IMR-90 (cell line): ENCODE measurements around the gene CD244. TPM values are rescaled to one million over a fixed set of nuclear protein-coding genes. Genes with fewer than 3 reads are reported as not detected.

Experiments
- ATAC-seq: fragments of 200-7000 bp; cut with Tn5 transposase; 2 replicates; pipeline ENCODE4 v1.9.1; 2020; ENCODE audit warnings: low read depth, mild to moderate bottlenecking, moderate library complexity
- BruUV-seq: library from RNA; stranded (reverse); fragments of 400-500 nt; replicated peaks from 2 replicates; lab custom pipeline; 2021; lab: Mats Ljungman, UMichigan
- CTCF ChIA-PET: fragments of 300-600 bp; formaldehyde crosslinking; extraction: SDS; loops from one replicate; lab custom pipeline; 2021; ENCODE audit warnings: antibody characterized with exemption; lab: Yijun Ruan, JAX
- POLR2A ChIA-PET: fragments of 300-600 bp; sonication (Branson Sonifier 250); formaldehyde crosslinking; loops from one replicate; lab custom pipeline; 2022; ENCODE audit warnings: antibody characterized with exemption; ENCODE audit not compliant: unreplicated experiment; lab: Charles Lee
- DNase-seq: peaks from one replicate; pipeline ENCODE4 v3.0.0; 2013
- H2AFZ ChIP-seq: replicated peaks from 2 replicates; pipeline ENCODE3; 2013; ENCODE audit warnings: low read length, mild to moderate bottlenecking; ENCODE audit not compliant: poor library complexity
- H2AK5ac ChIP-seq: 2 replicates; pipeline ENCODE4 v1.6.1; 2013; ENCODE audit warnings: low read depth, low read length, inconsistent platforms
- H2AK9ac ChIP-seq: replicated peaks from 2 replicates; pipeline ENCODE3; 2013; ENCODE audit warnings: mild to moderate bottlenecking, low read depth, low read length, moderate library complexity; ENCODE audit not compliant: poor library complexity
- H2BK120ac ChIP-seq: 2 replicates; pipeline ENCODE4 v1.6.1; 2013; ENCODE audit warnings: low read depth, low read length, inconsistent platforms
- H2BK15ac ChIP-seq: 3 replicates; pipeline ENCODE4 v1.6.1; 2013; ENCODE audit warnings: low read depth, low read length, inconsistent platforms
- H2BK20ac ChIP-seq: 2 replicates; pipeline ENCODE4 v1.6.1; 2013; ENCODE audit warnings: low read depth, mild to moderate bottlenecking, inconsistent platforms, low read length, moderate library complexity
- H2BK5ac ChIP-seq: 2 replicates; pipeline ENCODE4 v1.6.1; 2013; ENCODE audit warnings: mild to moderate bottlenecking, low read depth, low read length, inconsistent platforms; ENCODE audit not compliant: poor library complexity, severe bottlenecking
- H3K14ac ChIP-seq: replicated peaks from 2 replicates; pipeline ENCODE4 v1.6.1; 2013; ENCODE audit warnings: low read depth, low read length, inconsistent platforms
- H3K18ac ChIP-seq: 2 replicates; pipeline ENCODE4 v1.6.1; 2013; ENCODE audit warnings: low read depth, low read length, control low read depth
- H3K23ac ChIP-seq: 2 replicates; pipeline ENCODE4 v1.6.1; 2013; ENCODE audit warnings: low read depth, low read length, inconsistent platforms
- H3K27ac ChIP-seq: 2 replicates; pipeline ENCODE4 v1.5.1; 2013; ENCODE audit warnings: mild to moderate bottlenecking, control low read depth, low read length; ENCODE audit not compliant: insufficient read depth
- H3K27me3 ChIP-seq: 2 replicates; pipeline ENCODE4 v1.6.1; 2013; ENCODE audit warnings: low read length; ENCODE audit not compliant: control insufficient read depth, insufficient read depth
- H3K36me3 ChIP-seq: 2 replicates; pipeline ENCODE4 v1.6.1; 2013; ENCODE audit warnings: low read length, mixed read lengths; ENCODE audit not compliant: control insufficient read depth, insufficient read depth
- H3K4ac ChIP-seq: 2 replicates; pipeline ENCODE4 v1.6.1; 2013; ENCODE audit warnings: low read depth, low read length, inconsistent platforms
- H3K4me1 ChIP-seq: 2 replicates; pipeline ENCODE4 v1.6.1; 2013; ENCODE audit warnings: low read length, mixed read lengths; ENCODE audit not compliant: control insufficient read depth, insufficient read depth
- H3K4me2 ChIP-seq: 2 replicates; pipeline ENCODE4 v1.6.1; 2013; ENCODE audit warnings: low read depth, mild to moderate bottlenecking, control low read depth, low read length, moderate library complexity
- H3K4me3 ChIP-seq: 2 replicates; pipeline ENCODE4 v1.5.1; 2013; ENCODE audit warnings: low read depth, mild to moderate bottlenecking, control low read depth, low read length, moderate library complexity; ENCODE audit not compliant: insufficient read depth
- H3K56ac ChIP-seq: 2 replicates; pipeline ENCODE4 v1.6.1; 2013; ENCODE audit warnings: low read length, inconsistent platforms; ENCODE audit not compliant: insufficient read depth; ENCODE audit errors: extremely low read depth
- H3K79me1 ChIP-seq, 2 experiments: 2 replicates each; pipeline ENCODE4 v1.6.1; 2013; ENCODE audit warnings: low read length in 2 of 2, inconsistent platforms in 1 of 2, low read depth in 1 of 2
- H3K9ac ChIP-seq: 2 replicates; pipeline ENCODE4 v1.6.1; 2013; ENCODE audit warnings: low read depth, low read length, control low read depth
- H3K9me1 ChIP-seq: 2 replicates; pipeline ENCODE4 v1.6.1; 2013; ENCODE audit warnings: low read length, inconsistent platforms; ENCODE audit not compliant: insufficient read depth
- H3K9me3 ChIP-seq: 2 replicates; pipeline ENCODE4 v1.6.1; 2013; ENCODE audit warnings: low read length; ENCODE audit not compliant: control insufficient read depth, insufficient read depth
- H4K20me1 ChIP-seq: 2 replicates; pipeline ENCODE4 v1.6.1; 2013; ENCODE audit warnings: low read length, inconsistent platforms; ENCODE audit not compliant: insufficient read depth
- H4K5ac ChIP-seq: 2 replicates; pipeline ENCODE4 v1.6.1; 2013; ENCODE audit warnings: mild to moderate bottlenecking, low read depth, low read length, control low read depth
- H4K8ac ChIP-seq, 2 experiments: 2 replicates each; pipeline ENCODE4 v1.6.1; 2013; ENCODE audit warnings: low read depth in 2 of 2, low read length in 2 of 2, control low read depth in 1 of 2, inconsistent platforms in 1 of 2
- H4K91ac ChIP-seq: 2 replicates; pipeline ENCODE4 v1.6.1; 2013; ENCODE audit warnings: low read depth, low read length, inconsistent platforms; ENCODE audit not compliant: insufficient read depth
- BHLHE40 ChIP-seq: fragments of 150-350 bp; IDR thresholded peaks from 2 replicates; pipeline ENCODE4 v1.6.1; 2016; ENCODE audit warnings: mild to moderate bottlenecking, low read depth, low read length
- CEBPB ChIP-seq: IDR thresholded peaks from 2 replicates; pipeline ENCODE4 v1.6.1; 2012; ENCODE audit warnings: low read depth, low read length, improper control_type of control experiment
- CHD1 ChIP-seq: IDR thresholded peaks from 2 replicates; pipeline ENCODE4 v1.6.1; 2012; ENCODE audit warnings: low read depth, low read length, improper control_type of control experiment
- CTCF ChIP-seq: conservative IDR thresholded peaks from 2 replicates; pipeline ENCODE4 v1.5.1; 2012; ENCODE audit warnings: mild to moderate bottlenecking, low read depth, low read length, improper control_type of control experiment
- ELK1 ChIP-seq: fragments of 150-350 bp; IDR thresholded peaks from 2 replicates; pipeline ENCODE4 v1.6.1; 2016; ENCODE audit warnings: low read depth, mild to moderate bottlenecking, low read length, moderate library complexity, borderline replicate concordance
- FOS ChIP-seq: fragments of 150-350 bp; IDR thresholded peaks from 2 replicates; pipeline ENCODE4 v1.6.1; 2016; ENCODE audit warnings: low read depth, low read length
- MAFK ChIP-seq: IDR thresholded peaks from 2 replicates; pipeline ENCODE4 v1.6.1; 2012; ENCODE audit warnings: low read depth, low read length, improper control_type of control experiment
- MXI1 ChIP-seq: IDR thresholded peaks from 2 replicates; pipeline ENCODE4 v1.6.1; 2012; ENCODE audit warnings: low read depth, mild to moderate bottlenecking, low read length, moderate library complexity, borderline replicate concordance
- NFE2L2 ChIP-seq: fragments of 150-350 bp; IDR thresholded peaks from 2 replicates; pipeline ENCODE4 v1.6.1; 2016; ENCODE audit warnings: low read depth, mild to moderate bottlenecking, low read length
- POLR2A ChIP-seq: IDR thresholded peaks from 2 replicates; pipeline ENCODE4 v1.6.1; 2012; ENCODE audit warnings: mild to moderate bottlenecking, low read depth, low read length
- RAD21 ChIP-seq: IDR thresholded peaks from 2 replicates; pipeline ENCODE4 v1.6.1; 2012; ENCODE audit warnings: low read length, improper control_type of control experiment
- RCOR1 ChIP-seq: IDR thresholded peaks from 2 replicates; pipeline ENCODE4 v1.6.1; 2012; ENCODE audit warnings: mild to moderate bottlenecking, low read length, improper control_type of control experiment; ENCODE audit not compliant: insufficient replicate concordance
- RFX5 ChIP-seq: IDR thresholded peaks from 2 replicates; pipeline ENCODE4 v1.8.0; 2012; ENCODE audit warnings: low read depth, mild to moderate bottlenecking, low read length, moderate library complexity
- SMC3 ChIP-seq: fragments of 150-350 bp; IDR thresholded peaks from 2 replicates; pipeline ENCODE4 v1.6.1; 2016; ENCODE audit warnings: low read depth, mild to moderate bottlenecking, antibody characterized with exemption, low read length, moderate library complexity
- USF2 ChIP-seq: fragments of 150-350 bp; IDR thresholded peaks from 2 replicates; pipeline ENCODE4 v1.6.1; 2017; ENCODE audit warnings: mild to moderate bottlenecking, antibody characterized with exemption, low read length, low read depth
- WGBS, 2 experiments: methylation state at CpG; one replicate each; pipeline versions ENCODE4 v1.1.5 to v1.1.7; 2013; ENCODE audit warnings: missing lambda C conversion rate in 2 of 2; ENCODE audit not compliant: insufficient read length in 1 of 2; ENCODE audit errors: extremely low coverage in 2 of 2; 5-methylcytosine and 5-hydroxymethylcytosine counted together
- dilution Hi-C: fragments of 300-500 bp; cut with HindIII; formaldehyde crosslinking; loops from one replicate; pipeline ENCODE4 v1.14.3; 2018; ENCODE audit warnings: low sequenced_read_pairs; ENCODE audit not compliant: unreplicated experiment
- in situ Hi-C: fragments of 300-500 bp; cut with MboI; formaldehyde crosslinking; loops from 3 replicates; pipeline ENCODE4 v1.14.3; 2019; ENCODE audit warnings: low sequenced_read_pairs, inconsistent platforms, mixed read lengths
- intact Hi-C: fragments of 100-400 bp; cut with micrococcal nuclease; formaldehyde crosslinking; loops from 2 replicates; pipeline ENCODE4 v1.10.0; 2022
- polyA plus RNA-seq, 3 experiments: library from polyadenylated mRNA; depleted of rRNA; stranded (reverse); fragments of >200 nt; gene quantifications; 2 replicates each; pipeline ENCODE4 v1.2.3, GENCODE V29; 2012; ENCODE audit warnings: low replicate concordance in 1 of 3
- total RNA-seq: library from RNA; depleted of rRNA; stranded (reverse); fragments of >200 nt; gene quantifications from 2 replicates; pipeline ENCODE4 v1.2.3, GENCODE V29; 2012

Gene CD244
- total and polyA plus RNA-seq, 2 of the 4 experiments (the other 2 are of a cell fraction): not detected

DNA sequence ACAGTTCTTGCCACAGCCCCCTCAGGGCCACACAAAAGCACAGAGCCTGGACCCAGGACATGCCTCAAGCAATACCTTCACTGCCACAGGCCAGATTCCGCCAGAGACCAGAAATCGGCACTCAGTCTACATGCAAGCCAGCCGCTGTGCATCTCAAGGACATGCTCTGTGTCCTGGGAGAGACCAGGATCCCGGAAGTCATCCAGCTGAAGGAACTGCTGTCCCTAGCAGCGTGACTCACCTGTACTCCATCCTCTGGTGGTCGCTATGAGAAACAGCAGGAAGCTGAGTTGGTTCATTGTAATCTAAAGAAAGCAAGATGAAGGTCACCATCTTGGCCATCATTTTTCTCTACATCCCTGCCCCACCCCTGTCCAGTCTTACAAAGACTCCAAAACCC is 21.9 kb upstream of the CD244 start:
- Histone ChIP-seq H4K91ac (no peak overlapping the region), H2BK15ac (no peak overlapping the region), H3K4me2 (no peak overlapping the region), H2BK5ac (no peak overlapping the region), H2BK120ac (no peak overlapping the region), H3K23ac (no peak overlapping the region), H3K27ac (no peak overlapping the region), H3K4me1 (no peaks in the 10 kb centered on the region), H4K20me1 (no peaks in the 10 kb centered on the region), H3K79me1 (no peaks in the 10 kb centered on the region), H2AFZ (no peak overlapping the region), H3K9ac (no peak overlapping the region), H3K56ac (no peak overlapping the region), H3K36me3 (no peaks in the 10 kb centered on the region), H2AK9ac (no peak overlapping the region), H2BK20ac (no peak overlapping the region), H3K9me1 (no peaks in the 10 kb centered on the region), H3K4ac (no peak overlapping the region), H3K4me3 (no peak overlapping the region), H4K5ac (no peak overlapping the region), H4K8ac (no peak overlapping the region), H3K14ac (no peak overlapping the region), H3K27me3 (no peaks in the 10 kb centered on the region), H3K18ac (no peak overlapping the region), H3K9me3 (no peaks in the 10 kb centered on the region), H2AK5ac (no peak overlapping the region)
- ChIA-PET CTCF (interaction anchor here (0.6 kb wide), 1 partner anchor 106 kb away, joined by 4 read pairs; no protein-coding TSS in a partner anchor), POLR2A (no interaction called here)
- DNase-seq (no peak), ATAC-seq (no peak)
- WGBS, 2 experiments: no CpG with 5 or more reads among the region's 6 CpGs
- no peak for TF ChIP-seq RCOR1
- TF ChIP-seq BHLHE40: no peak
- TF ChIP-seq ELK1: no peak
- no peak for TF ChIP-seq RFX5
- TF ChIP-seq CTCF: no peak
- TF ChIP-seq POLR2A: no peak
- TF ChIP-seq RAD21: no peak
- TF ChIP-seq CHD1: no peak
- no peak for TF ChIP-seq CEBPB
- TF ChIP-seq SMC3: no peak
- no peak for TF ChIP-seq MXI1
- TF ChIP-seq USF2: no peak
- no peak for TF ChIP-seq FOS
- TF ChIP-seq NFE2L2: no peak
- TF ChIP-seq MAFK: no peak
- in situ Hi-C loops: no loop called here
- intact Hi-C loops: no loop called here
- dilution Hi-C loops: no loop called here
- BruUV-seq: no TSS peak
